Measurements from ENCODE around the gene RBM28. TPM values are rescaled to one million over a fixed set of nuclear protein-coding genes. Genes with fewer than 3 reads are reported as not detected.

Gene RBM28
- total RNA-seq, 2 donors from 2014 or later, result 13.8 to 29.7 TPM

DNA sequence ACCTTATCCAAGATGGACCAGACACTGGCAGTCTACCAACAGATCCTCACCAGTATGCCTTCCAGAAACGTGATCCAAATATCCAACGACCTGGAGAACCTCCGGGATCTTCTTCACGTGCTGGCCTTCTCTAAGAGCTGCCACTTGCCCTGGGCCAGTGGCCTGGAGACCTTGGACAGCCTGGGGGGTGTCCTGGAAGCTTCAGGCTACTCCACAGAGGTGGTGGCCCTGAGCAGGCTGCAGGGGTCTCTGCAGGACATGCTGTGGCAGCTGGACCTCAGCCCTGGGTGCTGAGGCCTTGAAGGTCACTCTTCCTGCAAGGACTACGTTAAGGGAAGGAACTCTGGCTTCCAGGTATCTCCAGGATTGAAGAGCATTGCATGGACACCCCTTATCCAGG is 89.2 kb downstream of the RBM28 start:
- intact Hi-C loops (cut with DNase I), result no loop called here
- 92% methylated on average over 5 of the region's 5 CpGs for WGBS

DNA sequence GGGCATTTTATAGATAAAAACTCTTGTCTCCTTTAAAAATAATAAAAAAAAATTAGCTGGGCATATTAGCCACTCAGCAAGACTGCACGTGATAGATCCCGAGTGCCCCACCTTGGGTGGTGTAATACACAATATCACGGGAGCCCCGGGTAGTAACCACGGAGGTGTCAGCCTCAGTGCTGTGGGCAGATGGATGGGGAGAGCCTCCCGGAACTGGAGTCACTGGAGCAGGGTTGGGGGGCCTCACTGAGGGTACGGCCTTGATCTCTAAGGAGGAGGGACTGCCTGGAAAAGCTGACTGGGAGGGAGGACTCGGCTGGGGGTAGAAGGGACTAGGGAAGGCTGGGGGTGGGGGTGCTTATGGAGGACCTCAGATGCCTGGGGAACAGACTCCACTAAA is 90.0 kb downstream of the RBM28 start:
- WGBS, result 96% methylated on average over 8 of the region's 8 CpGs
- no peak for DNase-seq (ENCODE audit: low spot score)

More for the DNA sequence above, 89.2 kb downstream of the RBM28 start:
- Histone ChIP-seq H3K4me1 (replicated peaks) (peaks cover 3% of the 10 kb centered on the region), H3K9me3 (no peaks in the 10 kb centered on the region), H3K27ac (no peak overlapping the region), H3K27me3 (replicated peaks; ENCODE audit: insufficient read depth) (no peaks in the 10 kb centered on the region), H3K36me3 (no peaks in the 10 kb centered on the region), H3K4me3 (no peak overlapping the region)
- TF ChIP-seq POLR2A (IDR thresholded peaks at IDR 0.05), result no peak
- TF ChIP-seq, protein P1, sequence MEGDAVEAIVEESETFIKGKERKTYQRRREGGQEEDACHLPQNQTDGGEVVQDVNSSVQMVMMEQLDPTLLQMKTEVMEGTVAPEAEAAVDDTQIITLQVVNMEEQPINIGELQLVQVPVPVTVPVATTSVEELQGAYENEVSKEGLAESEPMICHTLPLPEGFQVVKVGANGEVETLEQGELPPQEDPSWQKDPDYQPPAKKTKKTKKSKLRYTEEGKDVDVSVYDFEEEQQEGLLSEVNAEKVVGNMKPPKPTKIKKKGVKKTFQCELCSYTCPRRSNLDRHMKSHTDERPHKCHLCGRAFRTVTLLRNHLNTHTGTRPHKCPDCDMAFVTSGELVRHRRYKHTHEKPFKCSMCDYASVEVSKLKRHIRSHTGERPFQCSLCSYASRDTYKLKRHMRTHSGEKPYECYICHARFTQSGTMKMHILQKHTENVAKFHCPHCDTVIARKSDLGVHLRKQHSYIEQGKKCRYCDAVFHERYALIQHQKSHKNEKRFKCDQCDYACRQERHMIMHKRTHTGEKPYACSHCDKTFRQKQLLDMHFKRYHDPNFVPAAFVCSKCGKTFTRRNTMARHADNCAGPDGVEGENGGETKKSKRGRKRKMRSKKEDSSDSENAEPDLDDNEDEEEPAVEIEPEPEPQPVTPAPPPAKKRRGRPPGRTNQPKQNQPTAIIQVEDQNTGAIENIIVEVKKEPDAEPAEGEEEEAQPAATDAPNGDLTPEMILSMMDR (IDR thresholded peaks at IDR 0.05), result no peak
- TF ChIP-seq POLR2AphosphoS5 (IDR thresholded peaks at IDR 0.05), result no peak
- DNase-seq (ENCODE audit: low spot score), result no peak

DNA sequence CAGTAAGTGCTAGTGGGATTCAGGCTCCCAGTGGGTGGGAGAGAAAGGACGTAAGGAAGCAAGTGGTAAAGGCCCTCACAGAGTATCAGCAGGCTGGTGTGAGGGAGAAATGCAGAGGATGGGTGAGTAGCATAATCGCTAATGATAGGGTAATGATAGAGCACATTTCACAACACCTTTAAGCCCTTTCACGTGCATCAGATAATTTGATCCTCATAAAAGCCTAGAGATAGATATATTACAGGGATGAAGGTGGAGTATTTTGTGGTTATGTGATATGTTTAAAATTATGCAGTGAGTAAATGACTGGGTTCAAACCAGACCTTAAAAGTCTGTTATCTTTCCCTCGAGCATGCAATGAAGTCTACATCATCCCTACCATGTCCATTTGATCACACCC is 92.4 kb downstream of the RBM28 start:
- TF ChIP-seq POLR2AphosphoS5 (IDR thresholded peaks at IDR 0.05) (no peak), POLR2A (IDR thresholded peaks at IDR 0.05) (no peak)
- TF ChIP-seq, protein P1 (IDR thresholded peaks at IDR 0.05), result no peak
- WGBS, result 69% methylated on average over 4 of the region's 4 CpGs
- intact Hi-C loops (cut with DNase I), result no loop called here
- Histone ChIP-seq H3K27ac (no peak overlapping the region), H3K4me1 (replicated peaks) (no peaks in the 10 kb centered on the region), H3K36me3 (no peaks in the 10 kb centered on the region), H3K4me3 (no peak overlapping the region), H3K27me3 (replicated peaks; ENCODE audit: insufficient read depth) (no peaks in the 10 kb centered on the region), H3K9me3 (no peaks in the 10 kb centered on the region)
- no peak for DNase-seq (ENCODE audit: low spot score)

More for the DNA sequence above, 90.0 kb downstream of the RBM28 start:
- H3K27me3 ChIP-seq (replicated peaks; ENCODE audit: insufficient read depth), result no peaks in the 10 kb centered on the region
- intact Hi-C loops (cut with DNase I), result no loop called here
- H3K9me3 ChIP-seq, result no peaks in the 10 kb centered on the region
- no peaks in the 10 kb centered on the region for H3K36me3 ChIP-seq
- H3K27ac ChIP-seq, result no peak overlapping the region
- TF ChIP-seq POLR2AphosphoS5 (IDR thresholded peaks at IDR 0.05) (no peak), POLR2A (IDR thresholded peaks at IDR 0.05) (no peak)
- TF ChIP-seq, protein P1 (IDR thresholded peaks at IDR 0.05), result no peak
- no peaks in the 10 kb centered on the region for H3K4me1 ChIP-seq (replicated peaks)
- H3K4me3 ChIP-seq, result no peak overlapping the region

Small RNA genes within 50 kb of the gene (small RNA-seq; reads per million reads assigned to genes)
- 0 reads per million in 2 donors for gene RNU7-27P

Other genes with a start within 250 kb of the RBM28 start
- not detected for gene LEP, start 102.6 kb downstream of the RBM28 start, total RNA-seq
- gene PRRT4, start 17.8 kb upstream of the RBM28 start, total RNA-seq, result 1 to 10 TPM in 1 of 2 donors, under 1 TPM in 1; 0.05 to 1.2 TPM
- gene IMPDH1, start 66.1 kb upstream of the RBM28 start, total RNA-seq, result 10 to 100 TPM; 48.2 to 91.6 TPM
- gene HILPDA, start 112.0 kb upstream of the RBM28 start, total RNA-seq, result 10 to 100 TPM in 1 of 2 donors, 1 to 10 TPM in 1; 6.9 to 41.5 TPM
- gene METTL2B, start 132.8 kb upstream of the RBM28 start, total RNA-seq, result 10 to 100 TPM; 16.2 to 28.9 TPM